PFSK-1 (cell line): ENCODE measurements around the gene TRIM10.

ENCODE experiments used
- FOXP2 ChIP-seq: optimal IDR thresholded peaks from 2 replicates; pipeline ENCODE3; 2011; ENCODE audit warnings: borderline replicate concordance, control low read depth, inconsistent platforms; ENCODE audit not compliant: insufficient read depth; ENCODE audit errors: extremely low read length, extremely low read depth
- POLR2AphosphoS5 ChIP-seq: IDR thresholded peaks from 2 replicates; pipeline ENCODE4 v1.6.1; 2012; ENCODE audit warnings: low read depth, mild to moderate bottlenecking, control low read depth, low read length, moderate library complexity
- SIN3A ChIP-seq: IDR thresholded peaks from 2 replicates; pipeline ENCODE4 v1.6.1; 2012; ENCODE audit warnings: mild to moderate bottlenecking, low read length, moderate library complexity, borderline replicate concordance; ENCODE audit not compliant: insufficient read depth
- TAF1 ChIP-seq: IDR thresholded peaks from 2 replicates; pipeline ENCODE4 v1.6.1; 2012; ENCODE audit warnings: low read length, control low read depth, borderline replicate concordance; ENCODE audit not compliant: insufficient read depth
- TF ChIP-seq, protein P1 (sequence below), 2 experiments: IDR thresholded peaks; 2 replicates each; pipeline versions ENCODE4 v1.6.1 to v1.8.0; 2011 to 2012; ENCODE audit warnings: low read depth in 2 of 2, low read length in 2 of 2, control low read depth in 1 of 2, inconsistent platforms in 1 of 2, mild to moderate bottlenecking in 1 of 2, moderate library complexity in 1 of 2; ENCODE audit not compliant: insufficient read depth in 1 of 2

TRIM10 gene

DNA sequence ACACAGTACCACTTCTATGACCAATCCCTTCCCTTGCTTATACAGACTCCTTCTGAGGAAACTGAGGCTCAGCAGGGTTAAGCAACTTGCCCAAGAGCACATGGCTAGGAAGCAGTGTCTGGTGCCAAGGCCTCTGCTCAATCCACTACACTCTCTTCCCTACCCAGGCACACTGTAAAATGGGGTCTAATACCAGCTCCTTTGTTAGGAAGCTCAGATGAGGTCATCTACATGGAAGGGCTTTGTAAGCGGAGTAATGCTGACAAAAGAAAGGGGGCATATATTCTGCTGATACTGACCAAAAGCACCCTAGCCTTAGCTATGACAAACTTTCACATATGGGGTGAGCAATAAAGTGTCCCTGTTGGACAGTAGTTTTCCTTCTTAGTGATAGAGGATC is 43.1 kb upstream of the TRIM10 start:
- TF ChIP-seq, protein P1, sequence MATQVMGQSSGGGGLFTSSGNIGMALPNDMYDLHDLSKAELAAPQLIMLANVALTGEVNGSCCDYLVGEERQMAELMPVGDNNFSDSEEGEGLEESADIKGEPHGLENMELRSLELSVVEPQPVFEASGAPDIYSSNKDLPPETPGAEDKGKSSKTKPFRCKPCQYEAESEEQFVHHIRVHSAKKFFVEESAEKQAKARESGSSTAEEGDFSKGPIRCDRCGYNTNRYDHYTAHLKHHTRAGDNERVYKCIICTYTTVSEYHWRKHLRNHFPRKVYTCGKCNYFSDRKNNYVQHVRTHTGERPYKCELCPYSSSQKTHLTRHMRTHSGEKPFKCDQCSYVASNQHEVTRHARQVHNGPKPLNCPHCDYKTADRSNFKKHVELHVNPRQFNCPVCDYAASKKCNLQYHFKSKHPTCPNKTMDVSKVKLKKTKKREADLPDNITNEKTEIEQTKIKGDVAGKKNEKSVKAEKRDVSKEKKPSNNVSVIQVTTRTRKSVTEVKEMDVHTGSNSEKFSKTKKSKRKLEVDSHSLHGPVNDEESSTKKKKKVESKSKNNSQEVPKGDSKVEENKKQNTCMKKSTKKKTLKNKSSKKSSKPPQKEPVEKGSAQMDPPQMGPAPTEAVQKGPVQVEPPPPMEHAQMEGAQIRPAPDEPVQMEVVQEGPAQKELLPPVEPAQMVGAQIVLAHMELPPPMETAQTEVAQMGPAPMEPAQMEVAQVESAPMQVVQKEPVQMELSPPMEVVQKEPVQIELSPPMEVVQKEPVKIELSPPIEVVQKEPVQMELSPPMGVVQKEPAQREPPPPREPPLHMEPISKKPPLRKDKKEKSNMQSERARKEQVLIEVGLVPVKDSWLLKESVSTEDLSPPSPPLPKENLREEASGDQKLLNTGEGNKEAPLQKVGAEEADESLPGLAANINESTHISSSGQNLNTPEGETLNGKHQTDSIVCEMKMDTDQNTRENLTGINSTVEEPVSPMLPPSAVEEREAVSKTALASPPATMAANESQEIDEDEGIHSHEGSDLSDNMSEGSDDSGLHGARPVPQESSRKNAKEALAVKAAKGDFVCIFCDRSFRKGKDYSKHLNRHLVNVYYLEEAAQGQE (IDR thresholded peaks at IDR 0.05; ENCODE audit: insufficient read depth in 1 of 2, low read depth in 2 of 2, low read length in 2 of 2): no peak
- TF ChIP-seq FOXP2 (no peak), TAF1 (no peak), SIN3A (no peak), POLR2AphosphoS5 (no peak)

DNA sequence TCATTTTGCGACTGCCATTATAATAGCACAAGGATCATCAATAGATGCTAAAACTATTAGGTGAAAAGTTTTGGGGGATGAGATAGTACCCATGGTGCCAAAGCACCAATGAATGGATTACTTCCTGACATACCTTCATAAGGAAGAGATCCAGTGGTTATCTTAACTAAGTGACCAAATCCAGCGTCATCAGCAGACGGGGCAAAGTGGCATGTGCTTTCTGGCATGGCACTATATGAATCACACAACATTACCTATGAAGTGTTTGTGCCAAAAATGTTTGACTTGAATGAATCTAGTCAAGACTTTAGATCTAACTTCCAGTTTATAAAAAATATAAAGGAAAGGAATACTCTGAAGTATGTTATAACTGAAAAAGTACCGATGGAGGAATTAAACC is 41.4 kb upstream of the TRIM10 start:
- no peak for TF ChIP-seq FOXP2
- no peak for TF ChIP-seq POLR2AphosphoS5
- no peak for TF ChIP-seq SIN3A
- TF ChIP-seq, protein P1 (IDR thresholded peaks at IDR 0.05; ENCODE audit: insufficient read depth in 1 of 2, low read depth in 2 of 2, low read length in 2 of 2): no peak
- no peak for TF ChIP-seq TAF1

DNA sequence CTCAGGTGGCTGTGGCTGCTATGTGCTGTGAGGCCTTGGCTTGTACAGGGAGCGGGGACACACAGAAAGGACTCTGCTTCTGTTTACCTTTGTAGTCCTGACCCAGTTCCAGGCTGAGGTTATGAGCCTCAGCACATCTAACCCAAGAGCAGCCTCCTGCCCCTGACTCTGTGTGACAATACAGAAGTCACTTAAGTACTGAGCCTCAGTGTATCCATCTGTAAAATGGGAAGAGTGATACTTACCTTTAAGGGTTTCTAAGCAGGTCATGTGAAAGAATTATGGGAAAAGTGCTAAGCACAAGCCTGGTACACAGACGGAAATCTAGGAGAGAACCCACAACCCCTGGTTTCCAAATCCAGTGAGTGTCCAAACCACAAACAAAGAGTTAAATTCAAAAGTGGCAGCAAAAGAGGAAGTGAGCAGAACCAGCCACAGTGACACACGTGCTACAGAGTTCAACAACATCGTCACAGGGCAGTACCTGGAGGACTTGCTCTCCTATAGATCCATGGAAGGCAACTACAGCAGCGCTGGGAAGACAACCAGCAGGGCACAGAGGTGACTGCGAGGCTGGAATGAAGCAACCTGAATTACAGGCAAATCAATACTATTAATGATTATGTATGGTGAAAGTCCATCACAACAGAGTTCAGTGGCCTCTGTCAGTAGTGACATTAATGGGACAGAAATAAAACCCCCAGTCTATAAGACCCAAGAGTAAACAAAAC is 39.7 kb upstream of the TRIM10 start:
- TF ChIP-seq FOXP2 (no peak), POLR2AphosphoS5 (no peak), SIN3A (no peak), TAF1 (no peak)
- TF ChIP-seq, protein P1 (IDR thresholded peaks at IDR 0.05; ENCODE audit: insufficient read depth in 1 of 2, low read depth in 2 of 2, low read length in 2 of 2): no peak

DNA sequence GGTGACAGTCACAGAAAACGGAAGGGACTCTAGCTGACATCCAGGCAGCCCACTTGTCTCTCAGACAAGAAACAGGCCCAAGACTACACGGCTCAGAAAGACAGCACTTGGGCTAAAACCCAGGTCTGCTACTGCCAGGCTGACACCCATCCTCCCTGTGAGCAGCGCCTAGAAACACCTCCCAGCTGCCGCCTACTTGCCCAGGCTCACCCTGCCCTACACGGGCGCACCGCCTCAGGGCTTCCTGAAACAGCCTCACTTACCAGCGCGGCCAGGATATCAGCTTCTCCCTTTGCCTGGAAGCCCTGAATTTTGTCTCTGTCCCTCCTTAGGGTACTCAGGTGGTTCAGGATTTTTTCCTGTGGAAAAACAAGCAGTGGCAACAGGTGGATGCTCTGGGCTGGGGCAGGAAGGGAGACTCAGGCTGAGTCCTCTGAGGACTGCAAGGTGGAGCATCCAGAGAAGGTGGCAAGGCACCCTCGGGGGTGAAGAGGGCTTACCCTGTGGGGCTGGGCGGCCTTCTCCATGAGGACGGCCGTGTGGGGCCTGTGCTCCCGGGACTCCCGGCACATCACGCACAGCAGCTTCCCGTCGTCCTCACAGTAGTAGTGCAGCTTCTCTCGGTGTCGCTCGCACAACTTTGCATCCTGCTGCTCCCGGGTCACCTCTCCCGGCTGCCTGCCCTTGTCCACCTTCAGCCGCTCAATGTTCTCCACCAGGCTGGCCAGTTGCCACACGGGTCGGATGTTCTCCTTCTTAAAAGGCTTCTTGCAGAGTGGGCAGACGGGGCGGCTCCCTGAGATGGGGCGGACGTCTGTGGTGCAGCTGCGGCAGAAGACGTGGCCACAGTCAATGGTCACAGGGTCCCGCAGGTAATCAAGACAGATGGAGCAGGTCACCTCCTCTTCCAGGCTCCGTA is 37.4 kb upstream of the TRIM10 start:
- no peak for TF ChIP-seq SIN3A
- TF ChIP-seq POLR2AphosphoS5: no peak
- TF ChIP-seq, protein P1 (IDR thresholded peaks at IDR 0.05; ENCODE audit: insufficient read depth in 1 of 2, low read depth in 2 of 2, low read length in 2 of 2): no peak
- TF ChIP-seq FOXP2: no peak
- TF ChIP-seq TAF1: no peak
